Effector CD8-positive, alpha-beta T cell (primary cell): Measurements from ENCODE around the gene C5AR2.
"Not testable (repeated sequence)": the region's sequence is repeated elsewhere in the genome, so short reads cannot be mapped to it uniquely, and the experiment has no call there.

ENCODE experiments used
- DNase-seq: peaks from one replicate; lab custom pipeline; 2025; lab: John Stamatoyannopoulos, UW

Gene C5AR2

GRCh38 chr19:47387623-47388022, 55.6 kb downstream of the C5AR2 start:
- not testable (repeated sequence) for DNase-seq

DNA sequence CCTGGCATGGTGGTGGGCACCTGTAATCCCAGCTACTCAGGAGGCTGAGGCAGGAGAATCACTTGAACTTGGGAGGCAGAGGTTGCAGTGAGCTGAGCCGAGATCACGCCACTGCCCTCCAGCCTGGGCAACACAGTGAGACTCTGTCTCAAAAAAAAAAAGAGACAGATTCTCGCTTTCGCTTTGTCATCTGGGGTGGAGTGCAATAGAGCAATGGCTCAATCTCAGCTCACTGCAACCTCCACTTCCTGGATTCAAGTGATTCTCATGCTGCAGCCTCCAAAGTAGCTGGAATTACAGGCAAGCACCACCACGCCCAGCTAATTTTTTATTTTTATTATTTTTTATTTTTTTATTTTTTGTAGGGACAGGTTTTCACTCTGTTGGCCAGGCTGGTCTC, 56.7 kb downstream of the C5AR2 start:
- not testable (repeated sequence) for DNase-seq

DNA sequence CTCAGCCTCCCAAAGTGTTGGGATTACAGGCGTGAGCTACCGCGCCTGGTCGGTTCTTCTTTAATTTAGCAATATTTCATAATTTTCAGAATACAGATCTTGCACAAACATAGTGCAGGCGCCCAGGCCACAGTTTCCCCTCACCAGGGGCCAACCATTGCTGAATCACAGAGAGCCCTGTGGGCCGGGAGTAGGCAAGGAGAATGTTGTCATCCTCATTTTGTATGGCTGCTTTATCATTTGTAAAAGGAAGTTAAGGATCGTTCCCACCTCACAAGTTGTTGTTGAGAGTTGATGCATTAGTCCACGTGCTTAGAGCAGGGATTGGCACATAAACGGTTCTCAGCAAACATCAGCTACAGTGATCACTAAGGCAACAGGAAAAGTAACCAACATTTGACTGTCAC, 57.2 kb downstream of the C5AR2 start:
- DNase-seq, result no peak

DNA sequence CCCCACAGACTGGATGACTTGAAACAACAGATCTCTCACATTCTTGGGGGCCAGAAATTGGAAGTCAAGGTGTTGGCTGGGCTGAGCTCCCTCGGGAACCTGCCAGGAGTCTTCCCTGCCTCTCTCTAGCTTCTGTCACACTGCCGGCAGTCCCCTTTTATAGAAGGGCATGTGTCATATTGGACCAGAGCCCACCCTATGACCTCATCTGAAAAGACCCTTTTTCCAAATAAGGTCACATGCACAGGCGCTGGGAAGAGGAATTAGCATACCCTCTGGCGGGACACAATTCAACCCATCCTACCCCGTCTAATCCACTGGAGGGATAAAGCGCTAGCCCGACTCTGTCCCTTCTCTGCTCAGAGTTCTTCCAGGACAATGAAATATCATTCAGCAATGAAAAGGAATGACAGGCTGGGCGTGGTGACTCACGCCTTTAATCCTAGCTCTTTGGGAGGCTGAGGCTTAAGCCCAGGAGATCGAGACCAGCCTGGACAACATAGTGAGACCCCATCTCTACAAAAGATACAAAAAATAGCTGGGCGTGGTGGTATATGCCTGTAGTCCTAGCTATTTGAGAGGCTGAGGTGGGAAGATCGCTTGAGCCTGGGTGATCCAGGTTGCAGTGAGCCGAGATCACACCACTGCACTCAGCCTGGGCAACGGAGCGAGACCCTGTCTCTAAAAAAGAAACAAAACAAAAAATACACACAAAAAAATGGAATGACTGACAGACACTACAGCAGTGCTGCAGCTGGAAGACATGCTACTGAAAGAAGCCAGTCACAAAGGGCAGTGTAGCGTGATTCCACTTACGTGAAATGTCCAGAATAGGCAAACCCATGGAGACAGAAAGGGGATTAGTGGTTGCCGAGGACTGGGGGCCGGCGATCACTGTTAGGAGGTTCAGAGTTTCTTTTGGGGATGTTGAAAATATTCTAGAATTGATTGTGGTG, 58.8 kb downstream of the C5AR2 start:
- no peak for DNase-seq

DNA sequence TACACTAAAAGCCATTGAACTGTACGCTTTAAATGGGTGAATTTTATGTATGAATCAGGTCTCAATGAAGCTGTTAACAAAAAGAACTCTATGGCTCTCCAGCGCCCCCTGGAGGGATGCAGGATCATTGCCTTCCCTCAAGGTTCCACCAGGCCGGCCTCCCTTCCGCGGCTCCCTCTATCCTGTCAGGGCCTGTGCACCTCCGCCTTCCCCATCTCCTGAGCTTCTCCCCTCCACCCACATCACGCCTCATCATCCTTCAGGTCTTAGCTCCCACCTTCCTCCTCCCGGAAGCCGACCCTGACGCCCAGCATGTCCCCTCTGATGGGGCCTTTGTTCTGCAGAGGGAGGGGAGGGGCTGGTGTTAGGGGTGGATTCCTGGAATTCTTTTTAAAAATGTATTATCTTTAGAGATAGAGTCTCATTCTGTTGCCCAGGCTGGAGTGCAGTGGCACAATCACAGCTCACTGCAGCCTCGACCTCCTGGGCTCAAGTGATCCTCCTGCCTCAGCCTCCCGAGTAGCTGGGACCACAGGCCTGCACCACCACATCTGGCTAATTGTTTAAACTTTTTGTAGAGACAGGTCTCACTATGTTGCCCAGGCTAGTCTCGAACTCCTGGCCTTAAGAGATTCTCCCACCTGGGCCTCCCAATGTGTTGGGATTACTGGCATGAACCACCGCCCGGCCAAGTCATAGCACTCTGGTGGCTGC, 59.7 kb downstream of the C5AR2 start:
- peak; percentile 64 for DNase-seq
